SK-N-SH treated with all-trans-retinoic acid at 6 μM for 48 hours (cell line): ENCODE results near the gene RPL27A.

Source experiments
- ATAC-seq: fragments of 200-7000 bp; cut with Tn5 transposase; 3 replicates; pipeline ENCODE4 v1.9.1; 2020; ENCODE audit warnings: mild to moderate bottlenecking, moderate library complexity
- ARNTL ChIP-seq: fragments of 450-650 bp; formaldehyde crosslinking; IDR thresholded peaks from 2 replicates; pipeline ENCODE4 v1.5.0; 2020; ENCODE audit warnings: low read depth, mild to moderate bottlenecking, moderate library complexity, borderline replicate concordance
- BACH2 ChIP-seq: fragments of 250-450 bp; sonication (Bioruptor Pico); IDR thresholded peaks from 2 replicates; pipeline ENCODE4 v1.9.0; 2021; ENCODE audit warnings: mild to moderate bottlenecking, borderline replicate concordance
- CREB5 ChIP-seq: fragments of 250-450 bp; sonication (Bioruptor Pico); IDR thresholded peaks from 2 replicates; pipeline ENCODE4 v1.5.1; 2020; ENCODE audit warnings: low read depth, mild to moderate bottlenecking, moderate library complexity
- CSDC2 ChIP-seq: fragments of 250-450 bp; sonication (Bioruptor Pico); IDR thresholded peaks from 2 replicates; pipeline ENCODE4 v1.5.0; 2020; ENCODE audit warnings: mild to moderate bottlenecking, moderate library complexity
- CSRNP3 ChIP-seq: fragments of 250-450 bp; sonication (Bioruptor Pico); IDR thresholded peaks from 2 replicates; pipeline ENCODE4 v1.5.1; 2021; ENCODE audit warnings: mild to moderate bottlenecking, moderate library complexity
- ESRRG ChIP-seq: fragments of 250-450 bp; sonication (Bioruptor Pico); IDR thresholded peaks from 2 replicates; pipeline ENCODE4 v1.6.1; 2021; ENCODE audit warnings: mild to moderate bottlenecking
- GLIS3 ChIP-seq: fragments of 250-450 bp; sonication (Bioruptor Pico); IDR thresholded peaks from 2 replicates; pipeline ENCODE4 v1.5.0; 2020; ENCODE audit warnings: mild to moderate bottlenecking, moderate library complexity
- ISL1 ChIP-seq: fragments of 250-450 bp; sonication (Bioruptor Pico); IDR thresholded peaks from 2 replicates; pipeline ENCODE4 v2.1.2; 2022; ENCODE audit warnings: mild to moderate bottlenecking, moderate library complexity
- OSR1 ChIP-seq: fragments of 250-450 bp; sonication (Bioruptor Pico); IDR thresholded peaks from 2 replicates; pipeline ENCODE4 v1.8.0; 2022; ENCODE audit warnings: moderate library complexity, mild to moderate bottlenecking, inconsistent platforms
- PATZ1 ChIP-seq: fragments of 250-450 bp; sonication (Bioruptor Pico); IDR thresholded peaks from 2 replicates; pipeline ENCODE4 v1.8.0; 2020; ENCODE audit warnings: mild to moderate bottlenecking, moderate library complexity, borderline replicate concordance
- POU6F1 ChIP-seq: fragments of 250-450 bp; sonication (Bioruptor Pico); IDR thresholded peaks from 2 replicates; pipeline ENCODE4 v1.8.0; 2021; ENCODE audit warnings: low read depth, mild to moderate bottlenecking, moderate library complexity, borderline replicate concordance
- PPARA ChIP-seq: fragments of 250-450 bp; sonication (Bioruptor Pico); IDR thresholded peaks from 2 replicates; pipeline ENCODE4 v1.5.0; 2020; ENCODE audit warnings: mild to moderate bottlenecking, borderline replicate concordance
- RARB ChIP-seq: fragments of 250-450 bp; sonication (Bioruptor Pico); IDR thresholded peaks from 2 replicates; pipeline ENCODE4 v1.8.0; 2021; ENCODE audit warnings: mild to moderate bottlenecking, moderate library complexity
- SNAI2 ChIP-seq: fragments of 250-450 bp; sonication (Bioruptor Pico); IDR thresholded peaks from 2 replicates; pipeline ENCODE4 v1.5.0; 2020; ENCODE audit warnings: mild to moderate bottlenecking, moderate library complexity
- TCF4 ChIP-seq: fragments of 250-450 bp; sonication (Bioruptor Pico); IDR thresholded peaks from 2 replicates; pipeline ENCODE4 v1.8.0; 2021; ENCODE audit warnings: mild to moderate bottlenecking, moderate library complexity, borderline replicate concordance
- TOX ChIP-seq: fragments of 250-450 bp; sonication (Bioruptor Pico); IDR thresholded peaks from 2 replicates; pipeline ENCODE4 v1.8.0; 2021; ENCODE audit warnings: mild to moderate bottlenecking, moderate library complexity, borderline replicate concordance
- TSHZ2 ChIP-seq: fragments of 250-450 bp; sonication (Bioruptor Pico); IDR thresholded peaks from 2 replicates; pipeline ENCODE4 v1.5.0; 2020; ENCODE audit warnings: mild to moderate bottlenecking, moderate library complexity
- ZC3H10 ChIP-seq: fragments of 250-450 bp; sonication (Bioruptor Pico); IDR thresholded peaks from 2 replicates; pipeline ENCODE4 v1.5.1; 2021; ENCODE audit warnings: mild to moderate bottlenecking, moderate library complexity
- ZFP3 ChIP-seq: fragments of 250-450 bp; sonication (Bioruptor Pico); IDR thresholded peaks from 2 replicates; pipeline ENCODE4 v1.5.0; 2020; ENCODE audit warnings: mild to moderate bottlenecking, moderate library complexity
- ZFP30 ChIP-seq: fragments of 450-650 bp; formaldehyde crosslinking; IDR thresholded peaks from 2 replicates; pipeline ENCODE4 v1.5.0; 2022; ENCODE audit warnings: mild to moderate bottlenecking, moderate library complexity
- ZNF565 ChIP-seq: fragments of 450-650 bp; formaldehyde crosslinking; conservative IDR thresholded peaks from 2 replicates; pipeline ENCODE4 v1.5.0; 2020; ENCODE audit warnings: low read depth, mild to moderate bottlenecking, moderate library complexity
- ZNF70 ChIP-seq: fragments of 450-650 bp; formaldehyde crosslinking; IDR thresholded peaks from 2 replicates; pipeline ENCODE4 v1.5.0; 2020; ENCODE audit warnings: mild to moderate bottlenecking, moderate library complexity
- ZNF8 ChIP-seq: fragments of 450-650 bp; formaldehyde crosslinking; IDR thresholded peaks from 2 replicates; pipeline ENCODE4 v1.5.0; 2020; ENCODE audit warnings: mild to moderate bottlenecking, moderate library complexity

RPL27A gene

GRCh38 chr11:8702598-8702915, 20.0 kb downstream of the RPL27A start:
- TF ChIP-seq PPARA (CRISPR knock-in tag), result no peak
- TF ChIP-seq ESRRG (CRISPR knock-in tag), result no peak
- no peak for TF ChIP-seq TCF4
- TF ChIP-seq ISL1, result no peak
- TF ChIP-seq CREB5 (CRISPR knock-in tag), result no peak
- no peak for TF ChIP-seq CSDC2 (CRISPR knock-in tag)
- no peak for TF ChIP-seq CSRNP3 (CRISPR knock-in tag)
- TF ChIP-seq, all 23 proteins: peak for 0
- no peak for ATAC-seq

- TF ChIP-seq TCF4 (no peak), ZC3H10 (no peak), PATZ1 (CRISPR knock-in tag) (no peak), ARNTL (no peak), RARB (CRISPR knock-in tag) (no peak), OSR1 (no peak), ZNF8 (no peak), ZFP3 (CRISPR knock-in tag) (no peak), PPARA (CRISPR knock-in tag) (no peak), CSDC2 (CRISPR knock-in tag) (no peak), ISL1 (no peak), ZNF70 (CRISPR knock-in tag) (no peak), ZNF565 (CRISPR knock-in tag) (no peak), TOX (no peak), GLIS3 (no peak)
- no peak for ATAC-seq
Measured at GRCh38 chr11:8704136-8704535, 21.5 kb downstream of the RPL27A start.

GRCh38 chr11:8705146-8705545, 22.6 kb downstream of the RPL27A start:
- ATAC-seq, result no peak
- TF ChIP-seq BACH2 (CRISPR knock-in tag) (no peak), TCF4 (no peak), TSHZ2 (CRISPR knock-in tag) (no peak), CSRNP3 (CRISPR knock-in tag) (no peak), ZC3H10 (no peak), ZFP30 (no peak), ZNF565 (CRISPR knock-in tag) (no peak)

- ATAC-seq, result no peak
- no peak for TF ChIP-seq ARNTL
- no peak for TF ChIP-seq ZFP30
- no peak for TF ChIP-seq POU6F1
- TF ChIP-seq SNAI2 (CRISPR knock-in tag), result no peak
- no peak for TF ChIP-seq PATZ1 (CRISPR knock-in tag)
- TF ChIP-seq TOX, result no peak
- TF ChIP-seq CREB5 (CRISPR knock-in tag), result no peak
- no peak for TF ChIP-seq RARB (CRISPR knock-in tag)
- TF ChIP-seq ZNF8, result no peak
Measured at GRCh38 chr11:8706673-8707432, 24.3 kb downstream of the RPL27A start.
